ENCODE results near the gene STAC2. TPM values are rescaled to one million over a fixed set of nuclear protein-coding genes. Genes with fewer than 3 reads are reported as not detected.

The STAC2 gene
- total and polyA plus RNA-seq, 2 of the 13 experiments (the other 11 are each of a cell fraction or from before 2014, with no cell fraction given), result not detected

GRCh38 chr17:39236981-39237441 lies 11.3 kb upstream of the STAC2 start (continued):
- TF ChIP-seq, protein P1, sequence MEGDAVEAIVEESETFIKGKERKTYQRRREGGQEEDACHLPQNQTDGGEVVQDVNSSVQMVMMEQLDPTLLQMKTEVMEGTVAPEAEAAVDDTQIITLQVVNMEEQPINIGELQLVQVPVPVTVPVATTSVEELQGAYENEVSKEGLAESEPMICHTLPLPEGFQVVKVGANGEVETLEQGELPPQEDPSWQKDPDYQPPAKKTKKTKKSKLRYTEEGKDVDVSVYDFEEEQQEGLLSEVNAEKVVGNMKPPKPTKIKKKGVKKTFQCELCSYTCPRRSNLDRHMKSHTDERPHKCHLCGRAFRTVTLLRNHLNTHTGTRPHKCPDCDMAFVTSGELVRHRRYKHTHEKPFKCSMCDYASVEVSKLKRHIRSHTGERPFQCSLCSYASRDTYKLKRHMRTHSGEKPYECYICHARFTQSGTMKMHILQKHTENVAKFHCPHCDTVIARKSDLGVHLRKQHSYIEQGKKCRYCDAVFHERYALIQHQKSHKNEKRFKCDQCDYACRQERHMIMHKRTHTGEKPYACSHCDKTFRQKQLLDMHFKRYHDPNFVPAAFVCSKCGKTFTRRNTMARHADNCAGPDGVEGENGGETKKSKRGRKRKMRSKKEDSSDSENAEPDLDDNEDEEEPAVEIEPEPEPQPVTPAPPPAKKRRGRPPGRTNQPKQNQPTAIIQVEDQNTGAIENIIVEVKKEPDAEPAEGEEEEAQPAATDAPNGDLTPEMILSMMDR (CRISPR knock-in tag; IDR thresholded peaks at IDR 0.05), result 0 out of 2 replicates have a peak, but pooled peaks have one; percentile 4
- no peak for TF ChIP-seq ZNF235 (CRISPR knock-in tag; IDR thresholded peaks at IDR 0.05; ENCODE audit: borderline replicate concordance)

- Histone ChIP-seq H3K4me1 (ENCODE audit: insufficient read depth, low read length) (peaks cover 10% of the 10 kb centered on the region; the same call in 1 of the 2 replicates), H2AFZ (ENCODE audit: low read length) (no peak overlapping the region), H4K20me1 (ENCODE audit: insufficient read depth, low read length) (no peaks in the 10 kb centered on the region), H3K4me3 (replicated peaks in 1 of 3; ENCODE audit: insufficient read depth in 1 of 3, low read depth in 2 of 3, low read length in 3 of 3) (no peak overlapping the region), H3K4me2 (ENCODE audit: low read depth, low read length) (no peak overlapping the region), H3K9me3 (ENCODE audit: low read length) (no peaks in the 10 kb centered on the region), H3K27me3 (ENCODE audit: control insufficient read depth in 1 of 2, insufficient read depth in 2 of 2, low read length in 2 of 2) (peaks cover 0 to 17% of the 10 kb centered on the region in 2 experiments; a peak in 4 of 5 replicates), H3K79me2 (ENCODE audit: insufficient read depth, low read length) (no peaks in the 10 kb centered on the region), H3K9ac (ENCODE audit: insufficient read depth, low read depth, low read length) (no peak overlapping the region), H3K27ac (ENCODE audit: extremely low read length, insufficient read depth, low read length) (no peak overlapping the region), H3K36me3 (replicated peaks in 1 of 2; ENCODE audit: control insufficient read depth in 1 of 2, insufficient read depth in 2 of 2, low read length in 2 of 2) (no peaks in the 10 kb centered on the region)
- no TSS peak for BruUV-seq (replicated peaks)
- ChIA-PET POLR2A (interaction anchor here (1.9 kb wide), 1 partner anchor 37 kb away, joined by 7 read pairs; the partner anchor contains the start of gene RPL19), CTCF (ENCODE audit: low intra/inter-chr PET ratio, low total read pairs) (interaction anchor here (1.5 kb wide), 2 partner anchors 8 to 42 kb away, joined by 3 to 7 read pairs; no protein-coding TSS in a partner anchor)
- FAIRE-seq (no peak), DNase-seq (ENCODE audit: low spot score) (no peak), ATAC-seq (no peak)
- in situ Hi-C loops (cut with HindIII; ENCODE audit: extremely low pct_ligation_motif_present, low pct_unique_long_range_greater_than_20kb), result no loop called here
- TF ChIP-seq MLX (CRISPR knock-in tag; IDR thresholded peaks at IDR 0.05) (no peak), PHF20 (CRISPR knock-in tag; IDR thresholded peaks at IDR 0.05) (no peak), KDM4B (CRISPR knock-in tag; IDR thresholded peaks at IDR 0.05) (no peak), ZC3H13 (CRISPR knock-in tag; IDR thresholded peaks at IDR 0.05) (no peak)
- WGBS (ENCODE audit: low lambda C conversion rate), result 12% methylated on average over 5 of the region's 5 CpGs
- intact Hi-C loops (cut with micrococcal nuclease; ENCODE audit: unreplicated experiment), result loop anchor here (10.0 kb wide), 1 partner anchor 252 kb away; no protein-coding TSS in a partner anchor
Observed at GRCh38 chr17:39236450-39236927, 10.7 kb upstream of the STAC2 start.
